ENCODE data around the gene WNT8B.

Gene WNT8B, protein sequence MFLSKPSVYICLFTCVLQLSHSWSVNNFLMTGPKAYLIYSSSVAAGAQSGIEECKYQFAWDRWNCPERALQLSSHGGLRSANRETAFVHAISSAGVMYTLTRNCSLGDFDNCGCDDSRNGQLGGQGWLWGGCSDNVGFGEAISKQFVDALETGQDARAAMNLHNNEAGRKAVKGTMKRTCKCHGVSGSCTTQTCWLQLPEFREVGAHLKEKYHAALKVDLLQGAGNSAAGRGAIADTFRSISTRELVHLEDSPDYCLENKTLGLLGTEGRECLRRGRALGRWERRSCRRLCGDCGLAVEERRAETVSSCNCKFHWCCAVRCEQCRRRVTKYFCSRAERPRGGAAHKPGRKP

GRCh38 chr10:100462709-100463108 is at the start of gene WNT8B:
WNT8B (plus strand) TSS chr10:100463009; CDS start chr10:100463169, 160 bp downstream.
- TF ChIP-seq, protein P1, sequence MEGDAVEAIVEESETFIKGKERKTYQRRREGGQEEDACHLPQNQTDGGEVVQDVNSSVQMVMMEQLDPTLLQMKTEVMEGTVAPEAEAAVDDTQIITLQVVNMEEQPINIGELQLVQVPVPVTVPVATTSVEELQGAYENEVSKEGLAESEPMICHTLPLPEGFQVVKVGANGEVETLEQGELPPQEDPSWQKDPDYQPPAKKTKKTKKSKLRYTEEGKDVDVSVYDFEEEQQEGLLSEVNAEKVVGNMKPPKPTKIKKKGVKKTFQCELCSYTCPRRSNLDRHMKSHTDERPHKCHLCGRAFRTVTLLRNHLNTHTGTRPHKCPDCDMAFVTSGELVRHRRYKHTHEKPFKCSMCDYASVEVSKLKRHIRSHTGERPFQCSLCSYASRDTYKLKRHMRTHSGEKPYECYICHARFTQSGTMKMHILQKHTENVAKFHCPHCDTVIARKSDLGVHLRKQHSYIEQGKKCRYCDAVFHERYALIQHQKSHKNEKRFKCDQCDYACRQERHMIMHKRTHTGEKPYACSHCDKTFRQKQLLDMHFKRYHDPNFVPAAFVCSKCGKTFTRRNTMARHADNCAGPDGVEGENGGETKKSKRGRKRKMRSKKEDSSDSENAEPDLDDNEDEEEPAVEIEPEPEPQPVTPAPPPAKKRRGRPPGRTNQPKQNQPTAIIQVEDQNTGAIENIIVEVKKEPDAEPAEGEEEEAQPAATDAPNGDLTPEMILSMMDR (IDR thresholded peaks at IDR 0.05): no peak

GRCh38 chr10:100413173-100413572 is 49.6 kb upstream of the WNT8B start:
- TF ChIP-seq, protein P1 (IDR thresholded peaks at IDR 0.05): no peak

DNA sequence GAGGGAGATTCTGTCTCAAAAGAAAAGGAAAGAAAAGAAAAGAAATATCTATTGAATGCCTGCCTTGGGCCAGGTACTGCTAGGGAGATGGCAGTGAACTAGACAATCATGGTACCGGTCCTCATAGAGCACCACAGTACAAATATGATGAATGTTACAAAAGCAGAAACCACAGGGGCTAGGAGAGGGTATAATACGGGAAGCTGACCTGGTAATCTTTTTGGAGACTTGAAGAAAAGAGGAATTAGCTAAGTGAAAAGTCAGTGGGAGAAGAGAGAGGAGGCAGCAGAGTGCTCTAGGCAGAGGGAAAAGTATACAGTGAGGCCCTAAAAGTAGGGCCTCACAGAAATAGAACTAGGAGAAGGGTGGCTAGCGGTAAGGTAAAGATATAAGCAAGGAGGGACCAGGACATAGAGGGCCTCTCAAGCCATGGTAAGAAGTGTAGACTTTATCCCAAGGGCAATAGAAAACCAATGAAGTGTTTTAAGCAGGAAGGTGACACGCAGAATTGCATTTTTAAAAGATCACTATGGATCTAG is 42.8 kb upstream of the WNT8B start:
- TF ChIP-seq, protein P1 (IDR thresholded peaks at IDR 0.05): no peak

- TF ChIP-seq, protein P1 (IDR thresholded peaks at IDR 0.05): no peak
These were observed 35.4 kb upstream of the WNT8B start for GRCh38 chr10:100427374-100427773.

- TF ChIP-seq, protein P1 (IDR thresholded peaks at IDR 0.05): peak; percentile 84
These were observed 29.3 kb upstream of the WNT8B start for GRCh38 chr10:100433253-100434240.

DNA sequence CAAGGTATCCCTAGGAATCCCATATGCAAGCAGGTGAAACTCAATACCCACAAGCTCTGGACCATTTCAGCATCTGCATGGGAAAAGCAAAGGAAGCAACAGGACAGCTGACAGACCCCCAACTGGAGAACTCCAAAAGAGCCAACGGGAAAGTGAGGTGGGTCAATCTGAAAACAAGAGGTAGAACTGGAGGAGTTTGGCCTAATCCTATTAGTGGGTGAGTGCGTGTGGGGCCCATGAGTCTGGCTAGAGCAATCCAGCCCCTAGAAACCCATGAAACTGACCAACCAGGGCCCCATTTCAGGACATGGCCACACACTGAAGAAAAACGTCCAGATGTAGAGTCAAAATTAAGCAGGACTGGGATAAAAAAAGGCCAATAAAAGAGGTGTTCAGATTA is 26.6 kb upstream of the WNT8B start:
- TF ChIP-seq, protein P1 (IDR thresholded peaks at IDR 0.05): no peak

DNA sequence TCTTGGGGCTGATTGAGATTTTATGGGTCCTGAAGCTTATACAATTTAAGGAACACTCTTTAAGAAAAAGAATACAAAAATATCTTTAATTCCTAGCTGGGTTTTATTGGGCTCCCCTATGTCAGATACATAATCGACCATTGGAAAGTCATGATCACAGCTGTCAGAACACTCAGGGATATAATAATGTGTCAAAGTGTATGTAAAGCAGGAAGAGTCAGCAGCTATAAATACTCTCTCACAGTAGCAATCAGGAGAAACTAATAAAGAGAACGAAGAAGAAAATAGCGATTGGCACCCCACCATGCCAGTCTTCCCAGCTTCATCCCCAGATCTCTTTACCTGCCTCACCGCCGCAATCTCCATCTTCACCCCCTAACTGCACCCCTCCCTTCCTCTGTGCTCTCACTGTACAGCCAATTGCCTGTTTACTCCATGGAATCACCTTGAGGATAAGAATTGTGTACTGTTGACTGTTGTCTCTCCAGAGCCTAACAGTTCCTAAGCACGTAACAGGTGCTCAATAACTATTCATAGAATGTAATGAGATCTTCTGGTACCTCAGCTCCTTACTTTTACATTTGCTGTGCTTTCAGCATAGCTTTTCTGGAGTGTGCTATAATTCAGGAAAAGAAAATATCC is 24.0 kb upstream of the WNT8B start:
- TF ChIP-seq, protein P1 (IDR thresholded peaks at IDR 0.05): no peak

Data from LNCAP (cell line).